HG03108 (cell line): ENCODE results near the gene F13A1.

Experiments
- ATAC-seq: cut with Tn5 transposase; IDR thresholded peaks from one replicate; pipeline ENCODE4 v1.9.1; 2021; ENCODE audit warnings: moderate library complexity; ENCODE audit not compliant: unreplicated experiment

Gene F13A1

DNA sequence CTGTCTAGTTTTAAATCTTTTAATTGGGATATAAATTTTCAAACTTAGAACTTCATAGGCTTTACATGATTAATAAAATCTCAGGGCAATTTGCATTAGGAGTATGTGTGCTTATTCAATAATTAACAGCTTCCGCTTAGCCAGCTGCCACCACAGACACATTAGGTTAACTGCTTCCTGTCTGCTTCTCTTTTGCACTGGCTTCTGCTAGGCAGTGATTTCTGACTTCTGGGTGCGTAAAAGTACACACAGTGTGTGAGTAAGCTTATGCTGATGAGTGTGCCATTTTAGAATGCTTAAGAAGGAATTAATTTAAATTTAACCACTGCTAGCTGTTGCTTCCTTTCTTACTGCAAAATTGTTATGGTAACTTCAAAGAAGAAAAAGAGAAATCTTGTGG lies 73.9 kb downstream of the F13A1 start:
- ATAC-seq: peak; percentile 71

DNA sequence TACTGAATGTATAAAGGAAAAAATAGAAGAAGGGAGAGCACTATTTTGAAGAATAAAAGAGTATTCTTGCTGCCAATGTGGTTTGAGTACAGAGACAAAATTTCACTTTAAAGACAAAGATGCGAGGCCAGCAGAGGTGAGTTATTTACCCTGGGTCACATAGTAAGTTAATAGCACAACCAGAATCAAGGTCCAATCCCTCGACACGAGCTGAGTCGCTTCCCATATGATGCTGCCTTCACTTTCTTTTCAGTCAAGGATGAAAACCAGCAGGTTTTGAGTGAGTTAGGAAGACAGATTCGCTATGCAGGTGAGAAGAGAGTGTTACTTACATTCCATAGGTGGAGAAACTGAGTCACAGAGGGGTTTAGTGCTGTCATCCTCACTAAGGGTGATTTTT lies 75.8 kb downstream of the F13A1 start:
- no peak for ATAC-seq

DNA sequence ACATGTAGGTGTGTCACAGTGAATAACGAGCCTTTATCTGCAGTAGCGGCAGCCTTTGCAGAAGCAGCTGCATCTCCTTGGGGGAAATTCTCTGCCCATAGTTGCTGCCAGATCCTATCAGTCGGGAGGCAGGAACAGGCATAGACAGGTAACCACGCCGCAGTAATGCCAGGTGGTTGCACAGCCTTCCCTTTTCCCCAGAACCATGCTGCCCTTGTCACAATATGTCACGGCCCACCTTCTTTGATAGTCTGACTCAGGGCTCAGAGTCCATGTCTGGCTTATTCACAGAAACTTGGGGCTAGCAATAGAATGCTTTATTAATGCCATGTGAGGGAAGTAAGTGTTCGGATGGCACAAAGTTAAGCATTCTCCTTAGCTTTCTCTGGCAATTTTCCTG lies 76.6 kb downstream of the F13A1 start:
- ATAC-seq: no peak

DNA sequence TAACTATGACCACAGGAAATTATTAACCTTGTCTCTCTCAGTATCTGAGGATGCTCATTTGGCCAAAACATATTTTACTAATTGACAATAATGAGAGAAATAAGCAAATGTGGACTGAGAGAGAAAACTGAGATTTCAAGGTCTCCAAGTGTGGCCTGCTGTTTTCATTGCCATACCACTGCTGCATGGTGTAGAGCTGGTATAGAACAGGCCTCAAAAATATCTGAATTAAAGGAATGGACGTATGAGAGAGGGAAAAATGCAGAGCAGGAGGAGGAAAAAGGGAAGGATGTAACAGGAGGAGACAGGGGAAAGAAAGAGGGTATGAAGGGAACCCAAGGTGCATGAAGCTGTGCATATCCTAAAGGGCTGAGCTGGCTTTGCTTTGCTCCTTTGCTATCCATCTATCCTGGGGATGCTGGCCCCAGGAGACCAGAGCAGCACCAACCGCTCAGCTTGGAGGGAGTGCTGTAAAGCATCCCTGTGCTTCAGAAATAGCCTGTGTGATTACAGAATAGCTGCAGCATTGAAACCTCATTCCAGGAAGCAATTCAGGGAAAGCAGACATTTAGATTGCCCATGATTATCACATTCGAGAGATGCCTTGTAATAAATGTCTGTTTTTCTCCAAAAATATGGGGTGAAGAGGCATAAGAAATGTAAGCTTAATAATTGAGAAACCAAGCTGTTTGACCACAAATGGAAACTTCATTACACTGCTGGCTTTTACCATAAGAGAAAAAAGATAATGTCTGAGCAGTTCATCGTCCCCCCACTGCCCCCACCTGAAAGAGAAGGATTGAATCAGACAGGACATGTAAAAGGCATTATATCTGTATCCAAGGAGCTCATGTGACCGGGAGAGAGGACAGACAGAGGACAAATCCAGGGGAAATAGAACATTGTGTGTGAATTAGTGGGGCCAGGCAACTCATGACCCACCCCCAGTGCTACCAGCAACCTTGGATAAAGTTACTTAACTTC lies 80.6 kb downstream of the F13A1 start:
- ATAC-seq: no peak

DNA sequence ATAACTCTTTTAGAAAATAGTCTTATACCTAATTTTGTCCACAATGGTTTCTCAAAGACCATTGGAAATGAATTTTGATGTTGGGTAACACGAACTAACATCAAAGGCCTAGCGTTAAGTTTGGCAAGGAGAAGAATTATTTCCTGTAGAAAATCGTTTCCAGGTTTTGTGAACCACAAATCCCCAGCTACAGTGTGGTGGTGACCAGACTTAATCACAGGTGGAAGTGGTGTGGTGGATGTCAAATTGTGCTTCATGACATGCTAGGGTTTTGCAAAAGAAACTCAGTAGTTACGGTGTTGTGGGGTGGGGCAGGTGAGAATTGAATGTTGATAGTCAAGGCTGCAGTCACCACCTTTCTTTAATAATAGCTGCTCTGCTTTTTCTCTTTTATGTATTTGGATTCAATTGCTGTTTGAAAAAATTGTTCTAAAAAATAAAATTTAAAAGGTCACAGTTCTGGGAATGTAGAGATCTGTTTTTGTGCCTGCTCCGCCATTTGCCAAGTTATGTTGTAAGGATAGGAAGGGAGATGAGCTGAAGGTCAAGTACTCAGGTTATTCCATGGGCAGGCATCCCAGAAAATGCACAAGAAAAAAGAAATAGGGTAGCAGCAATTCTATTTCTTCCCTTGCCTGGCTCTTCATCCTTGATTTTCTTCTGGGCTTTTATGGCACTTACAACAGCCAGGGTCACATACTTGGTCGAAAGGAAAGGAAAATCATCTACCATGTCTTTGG lies 83.6 kb downstream of the F13A1 start:
- ATAC-seq: no peak

DNA sequence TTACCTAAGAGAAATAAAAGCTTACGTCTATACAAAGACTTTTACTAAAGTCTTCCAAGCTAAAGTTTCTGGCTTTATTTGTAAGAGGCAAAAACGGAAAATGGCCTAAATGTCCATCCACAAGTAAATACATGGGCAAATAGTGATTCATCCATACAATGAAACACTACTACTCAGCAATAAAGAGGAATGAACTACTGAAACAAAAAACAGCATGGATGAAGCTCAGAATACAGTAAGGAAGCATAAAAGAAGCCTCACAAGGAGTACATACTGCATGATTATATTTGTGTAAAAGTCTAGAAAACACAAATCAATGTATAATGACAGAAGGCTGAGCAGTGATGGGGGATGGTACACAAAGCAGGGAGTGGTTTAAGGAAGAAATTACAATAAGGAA lies 84.7 kb downstream of the F13A1 start:
- ATAC-seq: no peak

GRCh38 chr6:6234963-6235362 lies 85.5 kb downstream of the F13A1 start:
- ATAC-seq: no peak

DNA sequence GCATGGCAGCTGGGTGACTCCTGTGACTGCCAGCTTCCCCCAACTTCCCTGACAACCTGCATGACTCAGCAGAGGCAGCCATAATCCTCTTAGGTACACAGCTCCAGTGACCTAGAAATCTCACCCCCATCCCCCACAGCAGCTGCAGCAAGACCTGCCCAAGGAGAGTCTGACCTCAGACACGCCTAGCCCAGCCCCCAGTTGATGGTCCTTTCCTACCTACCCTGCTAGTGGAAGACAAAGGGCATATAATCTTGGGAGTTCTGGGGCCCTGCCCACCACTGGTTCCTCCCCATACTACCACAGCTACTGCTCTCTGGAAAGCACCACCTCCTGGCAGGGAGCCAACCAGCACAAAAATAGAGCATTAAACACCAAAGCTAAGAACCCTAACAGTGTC lies 90.2 kb downstream of the F13A1 start:
- no peak for ATAC-seq

DNA sequence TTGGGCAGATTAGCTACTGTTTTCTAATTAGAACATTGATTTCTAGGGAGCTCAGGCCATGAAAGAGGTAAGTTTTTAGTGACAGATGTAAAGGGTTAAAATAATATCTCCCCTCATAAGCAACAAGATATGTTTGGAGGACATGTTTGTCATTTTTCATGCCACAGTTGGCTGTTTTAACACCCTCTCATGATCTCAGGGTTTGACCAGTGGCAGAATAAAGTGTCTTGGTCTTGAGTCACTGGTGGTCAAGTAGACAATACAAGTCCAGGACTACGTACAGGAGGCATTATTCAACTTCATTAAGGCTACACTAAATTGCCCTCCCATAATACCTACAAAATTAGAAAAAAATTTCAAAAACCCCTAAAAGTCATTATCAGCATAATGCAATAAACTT lies 92.6 kb downstream of the F13A1 start:
- no peak for ATAC-seq

DNA sequence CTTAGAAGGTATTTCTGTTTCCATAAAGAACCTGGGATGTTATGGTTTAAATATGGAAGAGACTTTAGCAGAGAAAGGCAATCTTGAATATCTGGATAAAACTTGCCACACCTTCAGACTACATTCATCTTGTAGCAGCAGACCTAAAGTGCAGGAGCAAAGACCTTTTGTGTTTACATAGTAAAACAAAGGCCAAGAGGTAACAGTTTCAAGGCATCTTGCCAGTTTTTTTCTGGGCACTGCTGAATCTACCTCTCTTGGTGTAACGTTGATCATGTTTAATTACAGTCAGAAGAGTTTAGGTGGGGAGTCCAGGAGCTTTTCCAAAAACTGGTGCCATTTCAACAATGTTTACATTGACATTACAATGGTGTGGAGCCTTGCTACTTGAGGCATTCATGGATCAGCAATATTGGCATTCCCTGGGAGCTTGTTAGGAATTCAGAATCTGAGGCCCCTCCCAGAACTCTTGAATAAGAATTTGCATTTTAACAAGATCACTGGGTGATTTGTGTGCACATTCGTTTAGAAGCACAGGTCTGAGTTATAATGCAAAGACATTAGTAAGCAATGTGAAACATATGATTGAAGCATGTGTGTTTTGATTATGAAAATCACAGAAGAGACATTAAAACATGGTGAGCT lies 94.5 kb downstream of the F13A1 start:
- no peak for ATAC-seq

- no peak for ATAC-seq
These were observed 95.5 kb downstream of the F13A1 start for GRCh38 chr6:6224933-6225486.

GRCh38 chr6:6221787-6222535 lies 98.5 kb downstream of the F13A1 start:
- no peak for ATAC-seq

- ATAC-seq: no peak
These were observed 99.7 kb downstream of the F13A1 start for GRCh38 chr6:6220718-6221117.

- no peak for ATAC-seq
These were observed 100.7 kb downstream of the F13A1 start for GRCh38 chr6:6219716-6220115.

GRCh38 chr6:6218759-6219085 lies 101.7 kb downstream of the F13A1 start:
- no peak for ATAC-seq

- ATAC-seq: no peak
These were observed 102.4 kb downstream of the F13A1 start for GRCh38 chr6:6217855-6218758.

DNA sequence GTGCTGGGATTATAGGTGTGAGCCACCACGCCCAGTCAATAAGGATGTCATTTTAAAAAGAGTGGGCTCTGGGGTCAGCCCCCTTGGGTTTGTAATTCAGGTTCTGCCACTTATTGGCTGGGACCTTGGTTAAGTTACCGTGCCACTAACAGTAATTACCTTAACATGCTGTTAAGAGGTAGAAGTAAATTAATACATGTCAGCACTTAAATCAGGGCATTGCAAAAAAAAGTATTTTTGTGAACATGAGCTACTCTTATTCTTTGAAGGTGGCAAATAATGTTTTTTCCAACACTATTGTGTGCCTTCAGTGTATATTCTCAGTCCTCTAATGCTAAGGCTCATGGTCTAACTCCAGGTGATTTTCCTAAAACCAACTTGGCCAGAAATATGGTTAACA lies 109.5 kb downstream of the F13A1 start:
- no peak for ATAC-seq

DNA sequence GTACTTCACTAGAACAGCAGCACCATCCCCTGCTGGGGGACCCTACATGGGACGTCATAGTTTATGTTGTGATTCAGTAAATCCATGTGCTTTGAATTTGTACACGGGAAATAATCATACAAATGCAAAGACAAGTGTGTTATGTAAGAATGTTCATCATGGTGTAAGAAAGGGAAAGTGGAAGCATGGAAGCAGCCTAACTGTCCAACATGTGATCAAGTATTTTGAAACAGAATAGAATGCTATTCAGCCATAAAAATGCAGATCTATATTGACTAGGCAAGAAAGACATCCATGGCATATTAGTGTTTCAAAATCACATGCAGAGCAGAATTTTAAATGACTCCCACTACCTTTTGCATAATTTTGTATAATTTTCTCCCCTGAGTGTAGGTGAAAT lies 117.6 kb downstream of the F13A1 start:
- no peak for ATAC-seq

DNA sequence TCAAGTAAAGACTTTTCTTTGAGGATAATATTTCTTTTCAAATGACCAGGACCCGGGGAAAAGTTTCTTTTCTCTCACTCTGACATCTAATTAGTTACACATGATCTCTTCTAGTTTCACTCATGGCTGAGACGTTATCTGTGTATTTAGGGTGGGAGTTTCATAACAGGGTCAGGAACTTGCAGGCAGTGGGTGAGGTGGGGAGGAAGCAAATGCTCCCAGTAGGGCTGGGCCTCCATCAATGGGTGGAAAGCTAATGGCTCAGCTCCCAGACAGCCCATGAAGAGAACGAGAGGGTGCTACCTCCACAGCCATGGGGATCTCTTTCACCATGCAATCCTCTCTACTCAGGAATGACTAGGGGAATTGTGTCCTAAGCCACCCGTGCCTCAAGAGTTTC lies 119.3 kb downstream of the F13A1 start:
- ATAC-seq: no peak

GRCh38 chr6:6199678-6200077 lies 120.8 kb downstream of the F13A1 start:
- ATAC-seq: no peak
